NCI-H2196 (cell line): Measurements from ENCODE around the gene JPH4.
A peak's percentile ranks its signal among the peaks of the same experiment; 100 is the strongest.
"Not testable (repeated sequence)": the region's sequence is repeated elsewhere in the genome, so short reads cannot be mapped to it uniquely, and the experiment has no call there.

Experiments used
- DNase-seq: peaks from one replicate; lab custom pipeline; 2025; ENCODE audit not compliant: unreplicated experiment; lab: John Stamatoyannopoulos, UW

Gene JPH4

DNA sequence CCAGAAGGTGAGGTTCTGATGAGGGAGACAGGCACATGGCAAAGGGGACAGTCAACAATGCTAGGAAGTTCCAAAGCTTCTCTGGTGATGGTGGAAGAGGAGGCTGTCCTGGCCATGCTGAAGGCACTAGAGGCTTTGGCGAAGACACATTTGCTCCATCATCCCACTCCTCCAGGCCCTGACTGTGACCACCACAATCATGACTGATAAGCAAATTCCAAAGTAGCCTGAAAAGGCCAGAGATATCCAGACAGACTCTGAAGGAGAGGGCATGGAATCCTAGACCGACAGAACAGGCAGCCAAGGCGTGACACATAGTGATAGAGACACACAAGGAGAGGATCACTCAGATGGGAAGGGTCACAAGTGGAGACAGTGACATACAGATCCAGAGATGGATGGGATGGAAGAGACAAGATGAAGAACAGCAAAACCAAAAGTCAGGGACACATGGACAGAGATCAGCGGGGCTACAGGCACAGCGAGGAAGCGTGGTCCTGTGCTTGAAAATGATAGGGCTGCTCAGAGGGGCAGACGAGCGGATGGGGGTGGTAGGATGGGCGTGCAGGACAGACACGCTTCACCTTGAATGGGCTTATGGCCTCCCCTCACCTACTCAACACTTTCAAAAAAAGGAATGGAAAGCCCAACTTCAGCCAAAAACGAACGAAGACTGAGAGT is 28.3 kb downstream of the JPH4 start:
- DNase-seq = no peak

GRCh38 chr14:23548351-23549318 is 30.0 kb downstream of the JPH4 start:
- DNase-seq = peak; percentile 67

GRCh38 chr14:23547924-23548323 is 30.7 kb downstream of the JPH4 start:
- DNase-seq = no peak

DNA sequence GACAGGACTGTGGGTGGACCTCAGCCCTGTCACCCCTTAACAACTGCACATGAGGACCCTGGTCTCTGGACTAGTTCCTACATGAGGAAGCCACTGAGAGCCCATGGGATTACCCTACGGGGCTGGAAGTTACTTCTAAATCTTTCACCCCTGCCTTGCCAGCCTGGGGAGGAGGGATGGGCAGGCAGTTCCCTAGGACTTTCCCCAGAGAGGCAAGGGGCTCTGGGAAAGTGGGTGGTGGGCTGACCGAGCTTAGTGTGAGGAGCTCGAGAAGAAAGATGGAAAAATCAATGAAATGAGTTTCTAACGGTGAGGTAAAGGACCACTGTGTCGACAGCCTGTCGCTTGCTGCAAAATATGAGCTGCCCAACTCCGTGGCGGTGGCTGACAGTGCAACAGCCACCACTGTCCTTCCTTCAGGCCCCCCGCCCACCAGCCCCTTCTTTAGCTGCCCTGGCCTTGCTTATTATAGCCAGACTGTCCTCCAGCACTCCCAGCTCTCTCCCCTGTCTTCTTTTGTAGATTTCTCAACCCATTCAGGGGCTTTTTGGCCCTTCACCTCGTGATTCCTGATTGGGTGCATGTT is 32.0 kb downstream of the JPH4 start:
- DNase-seq = no peak

DNA sequence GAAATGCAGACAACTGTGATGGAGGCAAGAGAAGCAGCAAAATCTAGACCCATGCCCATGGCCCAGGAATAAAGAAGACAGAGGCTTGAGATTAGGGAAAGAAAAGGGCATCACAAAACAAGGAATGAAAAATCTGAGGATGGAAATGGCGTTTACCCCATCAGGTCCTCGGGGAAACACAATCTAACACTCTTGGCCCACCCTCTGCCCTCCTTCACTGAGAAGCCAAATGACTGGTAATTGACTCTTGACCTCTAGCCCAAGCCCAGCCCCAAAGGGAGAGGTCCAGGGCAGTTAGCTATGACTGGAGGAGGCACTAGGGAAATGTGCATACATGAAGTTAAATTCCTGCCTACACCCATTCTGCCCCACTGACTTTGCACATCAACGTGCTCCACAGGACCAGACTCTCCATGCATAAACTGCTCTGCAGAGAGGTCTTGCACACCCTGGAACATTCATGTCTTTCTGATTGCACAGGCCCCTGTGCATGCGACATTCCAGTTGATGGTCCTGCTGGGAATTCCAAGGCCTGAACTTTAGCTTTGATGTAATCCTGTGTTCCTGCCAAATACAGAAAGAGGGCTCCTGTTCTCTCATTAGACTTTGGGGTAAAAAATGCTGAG is 32.7 kb downstream of the JPH4 start:
- no peak for DNase-seq

DNA sequence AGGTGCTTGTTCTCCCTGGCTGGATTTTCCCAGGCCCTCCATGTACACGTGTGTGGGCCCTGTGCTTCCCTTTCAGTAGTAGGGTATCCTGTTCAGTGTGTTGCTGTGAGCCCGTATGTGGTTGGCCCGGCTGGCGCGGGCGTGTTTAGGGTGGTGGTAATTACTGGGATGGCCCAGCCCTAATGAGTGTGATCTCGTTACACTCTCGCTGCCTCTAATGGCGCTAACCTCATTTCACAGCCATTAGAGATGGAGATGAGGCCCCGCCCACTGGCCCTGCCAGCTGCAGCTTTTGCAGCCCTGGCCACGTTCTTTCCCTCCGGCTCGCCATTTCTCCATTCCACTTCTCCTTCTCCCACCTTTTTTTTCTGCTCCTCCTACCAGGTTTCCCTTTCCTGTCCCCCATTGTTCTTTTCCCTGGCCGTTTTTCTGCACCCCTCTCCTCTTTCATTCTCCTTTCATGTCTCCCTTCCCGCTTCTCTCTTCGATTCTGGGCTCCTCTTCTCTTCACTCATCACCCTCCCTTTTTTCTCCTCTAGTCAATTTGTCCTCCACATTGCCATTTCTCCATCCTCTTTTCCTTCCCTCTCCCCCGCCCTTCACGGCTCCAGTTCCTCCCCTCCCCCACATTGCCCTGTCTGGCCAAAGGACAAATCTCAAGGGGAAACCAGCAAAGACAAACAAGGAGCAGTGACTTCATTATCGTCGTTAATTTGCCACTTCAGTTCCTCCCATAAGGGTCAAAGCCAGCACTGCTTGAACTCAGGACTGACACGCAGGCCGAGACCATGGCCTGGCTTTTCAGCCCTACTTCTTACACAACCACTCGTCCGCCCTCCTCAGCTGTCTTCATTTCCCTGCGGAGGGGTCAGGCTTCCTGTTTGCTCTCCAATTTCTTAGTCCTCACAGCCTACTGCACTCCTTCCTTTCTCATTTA is 33.8 kb downstream of the JPH4 start:
- peak; percentile 93 for DNase-seq

- no peak for DNase-seq
Observed at GRCh38 chr14:23543403-23543802, 35.2 kb downstream of the JPH4 start.

- DNase-seq = no peak
Observed at GRCh38 chr14:23542261-23542660, 36.3 kb downstream of the JPH4 start.

DNA sequence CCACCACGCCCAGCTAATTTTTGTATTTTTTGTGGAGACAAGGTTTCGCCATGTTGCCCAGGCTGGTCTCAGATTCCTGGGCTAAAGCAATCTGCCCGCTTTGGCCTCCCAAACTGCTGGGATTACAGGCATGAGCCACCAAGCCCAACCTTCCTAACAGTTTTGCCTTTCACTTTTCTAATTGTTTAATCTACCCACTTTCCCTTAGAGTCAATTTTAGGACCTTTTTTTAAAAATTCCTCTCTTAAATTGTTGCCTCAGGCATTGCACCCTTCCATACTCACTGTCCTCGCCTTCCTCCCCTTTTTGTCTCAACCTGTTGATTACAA is 38.5 kb downstream of the JPH4 start:
- no peak for DNase-seq

- DNase-seq = peak; percentile 58
Observed at GRCh38 chr14:23539248-23540140, 39.1 kb downstream of the JPH4 start.

DNA sequence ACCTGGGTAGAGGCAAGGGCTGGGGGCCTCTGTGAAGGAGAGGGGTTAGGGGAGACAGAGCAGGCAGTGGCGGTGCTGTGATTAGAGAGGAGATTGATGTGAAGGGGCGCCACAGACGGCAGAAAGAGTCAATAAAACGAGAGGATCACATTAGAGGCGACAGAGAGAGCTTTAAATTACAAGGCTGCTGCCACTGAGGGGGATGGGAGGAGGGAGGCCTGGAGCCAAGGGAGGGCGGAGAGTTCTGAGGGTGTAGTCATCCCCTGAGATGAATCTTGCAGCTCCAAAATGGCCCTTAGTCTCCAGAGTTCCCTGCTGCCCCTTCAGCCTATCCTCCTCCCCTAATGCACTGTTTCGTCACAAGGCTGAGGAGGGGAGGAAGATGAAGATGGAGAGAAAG is 39.8 kb downstream of the JPH4 start:
- peak; percentile 51 for DNase-seq

GRCh38 chr14:23538050-23538718 is 40.4 kb downstream of the JPH4 start:
- no peak for DNase-seq

- DNase-seq = peak; percentile 12
Observed at GRCh38 chr14:23537351-23538049, 41.1 kb downstream of the JPH4 start.

- not testable (repeated sequence) for DNase-seq
Observed at GRCh38 chr14:23536906-23537305, 41.7 kb downstream of the JPH4 start.

- DNase-seq = no peak
Observed at GRCh38 chr14:23536494-23536893, 42.1 kb downstream of the JPH4 start.

GRCh38 chr14:23535943-23536342 is 42.6 kb downstream of the JPH4 start:
- DNase-seq = no peak

DNA sequence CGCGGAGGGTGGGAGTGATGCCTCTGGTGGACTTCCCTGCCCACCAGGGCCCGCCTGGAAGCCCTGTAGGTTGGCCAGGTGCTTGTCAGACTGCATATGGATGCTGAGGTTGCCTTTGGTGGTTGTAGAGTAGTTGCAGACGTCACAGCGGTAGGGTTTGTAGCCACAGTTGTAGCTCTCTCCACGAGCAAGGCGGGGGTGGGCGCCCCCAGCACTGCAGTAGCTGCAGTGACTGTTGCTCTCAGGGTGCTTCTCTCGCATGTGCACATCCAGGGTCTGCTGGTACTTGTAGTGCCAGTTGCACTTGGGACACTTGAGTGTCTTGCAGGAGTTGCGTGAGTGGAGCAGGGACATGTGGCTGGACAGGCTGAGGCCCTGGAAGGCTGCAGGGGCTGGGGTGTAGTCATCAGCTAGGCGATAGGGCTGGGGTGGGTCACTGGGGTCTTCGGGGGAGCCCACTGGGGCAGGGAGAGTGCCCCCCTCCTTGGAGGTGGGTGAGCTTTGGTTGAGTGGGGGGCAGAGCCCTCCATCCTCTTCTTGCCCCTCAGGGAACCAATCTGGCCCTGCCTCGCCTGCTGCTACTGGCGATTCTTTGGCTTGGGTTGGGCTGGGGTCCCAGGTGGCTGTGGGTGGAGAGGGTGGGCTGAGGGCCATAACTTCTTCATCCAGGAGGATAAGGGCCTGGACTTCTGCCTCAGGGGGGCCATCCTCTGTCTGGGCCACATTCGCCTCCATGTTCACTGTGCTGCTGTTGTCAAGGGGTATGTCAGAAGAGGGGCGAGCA is 44.7 kb downstream of the JPH4 start:
- no peak for DNase-seq

GRCh38 chr14:23532658-23533057 is 45.9 kb downstream of the JPH4 start:
- no peak for DNase-seq
